H1 (cell line): ENCODE data around the gene GALNT2. TPM values are rescaled to one million over a fixed set of nuclear protein-coding genes. Genes with fewer than 3 reads are reported as not detected.

Experiments
- BACH1 ChIP-seq: IDR thresholded peaks from 2 replicates; pipeline ENCODE4 v1.6.1; 2012; ENCODE audit warnings: low read length, improper control_type of control experiment
- BRCA1 ChIP-seq: IDR thresholded peaks from 2 replicates; pipeline ENCODE4 v1.6.1; 2012; ENCODE audit warnings: low read depth, low read length, improper control_type of control experiment
- CTBP2 ChIP-seq: IDR thresholded peaks from 2 replicates; pipeline ENCODE4 v1.7.0; 2011; ENCODE audit warnings: borderline replicate concordance, mild to moderate bottlenecking, moderate library complexity, mixed read lengths, low read length; ENCODE audit not compliant: insufficient read depth, insufficient read length
- SIN3A ChIP-seq, 2 experiments: IDR thresholded peaks in 1 of 2; conservative IDR thresholded peaks in 1 of 2; 2 replicates each; pipeline ENCODE4 v1.6.1; 2011 to 2012; ENCODE audit warnings: low read length in 2 of 2, improper control_type of control experiment in 1 of 2, low read depth in 1 of 2, mild to moderate bottlenecking in 1 of 2
- SIRT6 ChIP-seq: IDR thresholded peaks from one replicate; pipeline ENCODE4 v1.7.1; 2012; ENCODE audit warnings: low read length, inconsistent platforms
- SUZ12 ChIP-seq: fragments of 200-600 bp; sonication (generic); IDR thresholded peaks from 2 replicates; pipeline ENCODE4 v1.6.1; 2012; ENCODE audit warnings: mild to moderate bottlenecking, inconsistent platforms, low read length, moderate library complexity, mixed read lengths
- TAF7 ChIP-seq: optimal IDR thresholded peaks from 2 replicates; pipeline ENCODE3; 2011; ENCODE audit warnings: low read depth, mild to moderate bottlenecking, inconsistent platforms, low read length, moderate library complexity, borderline replicate concordance
- TCF12 ChIP-seq: IDR thresholded peaks from 2 replicates; pipeline ENCODE4 v1.6.1; 2011; ENCODE audit warnings: low read depth, mild to moderate bottlenecking, low read length
- polyA plus RNA-seq, 7 experiments: library from polyadenylated mRNA; depleted of rRNA in 3 of 7; stranded (reverse) in 5 of 7; unstranded in 2 of 7; fragments of >200 nt in 5 of 7; fragments of 200-250 nt in 2 of 7; gene quantifications; 1 replicate in 5 of 7; 2 replicates in 1 of 7; 4 replicates in 1 of 7; pipeline versions ENCODE4 v1.2.1 to v1.2.3, GENCODE V29; 2011 to 2013; ENCODE audit warnings: missing spikeins in 2 of 7, mixed read lengths in 2 of 7
- total RNA-seq: library from RNA; stranded (reverse); fragmentation: NEBNext Ultra II Directional; extraction: Animal tissue kit (Norgen Biotek cat#: 25700); gene quantifications from 2 replicates; pipeline ENCODE4 v1.2.1, GENCODE V29; 2021
- TF ChIP-seq, protein P1 (sequence below): IDR thresholded peaks from 2 replicates; pipeline ENCODE4 v1.6.1; 2011; ENCODE audit warnings: low read length, improper control_type of control experiment

Gene GALNT2
- total and polyA plus RNA-seq, 2 of the 8 experiments (the other 6 are each of a cell fraction or from before 2014, with no cell fraction given), result 34.5 to 75.3 TPM

DNA sequence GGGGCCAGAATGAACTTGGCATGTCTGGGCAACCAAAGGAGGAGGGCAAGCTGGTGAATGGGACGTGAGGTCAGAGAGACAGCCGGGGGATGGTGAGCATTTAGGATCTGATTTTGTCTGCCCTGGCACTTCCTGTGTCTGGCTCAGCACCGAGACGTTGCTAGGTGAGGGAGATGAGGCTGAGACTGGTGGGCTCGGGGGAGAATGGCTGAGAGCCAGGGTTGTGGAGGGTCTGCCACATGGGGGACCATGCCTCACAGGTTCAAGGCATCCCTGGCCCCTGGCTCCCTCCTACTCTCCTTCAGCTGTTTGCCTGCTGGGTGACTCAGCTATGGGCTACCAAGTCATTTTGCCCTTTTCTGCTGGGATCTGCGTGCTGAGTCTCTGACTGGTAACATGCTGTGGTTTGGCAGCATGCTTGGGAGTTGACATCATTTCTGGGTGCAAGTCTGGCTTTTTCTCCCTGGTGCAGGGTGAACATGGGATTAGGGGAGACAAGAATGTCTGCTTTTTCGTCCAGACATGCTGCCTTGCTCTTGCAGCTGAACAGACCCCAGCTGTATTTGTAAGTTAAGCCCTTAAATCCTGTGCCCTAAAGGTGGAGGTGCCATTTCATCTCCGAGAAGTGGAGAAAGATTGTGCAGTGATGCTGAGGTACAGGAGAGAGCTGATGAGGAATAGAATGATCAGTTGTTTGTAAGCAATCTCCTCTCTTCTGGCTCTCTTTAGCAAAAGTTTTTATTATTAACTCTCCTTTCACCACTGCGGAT lies 17.6 kb downstream of the GALNT2 start (continued):
- TF ChIP-seq, protein P1, sequence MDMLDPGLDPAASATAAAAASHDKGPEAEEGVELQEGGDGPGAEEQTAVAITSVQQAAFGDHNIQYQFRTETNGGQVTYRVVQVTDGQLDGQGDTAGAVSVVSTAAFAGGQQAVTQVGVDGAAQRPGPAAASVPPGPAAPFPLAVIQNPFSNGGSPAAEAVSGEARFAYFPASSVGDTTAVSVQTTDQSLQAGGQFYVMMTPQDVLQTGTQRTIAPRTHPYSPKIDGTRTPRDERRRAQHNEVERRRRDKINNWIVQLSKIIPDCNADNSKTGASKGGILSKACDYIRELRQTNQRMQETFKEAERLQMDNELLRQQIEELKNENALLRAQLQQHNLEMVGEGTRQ, result no peak
- TF ChIP-seq TAF7, result no peak
- TF ChIP-seq TCF12, result no peak
- no peak for TF ChIP-seq BRCA1
- no peak for TF ChIP-seq CTBP2
- no peak for TF ChIP-seq SIRT6
- TF ChIP-seq SIN3A (conservative IDR thresholded peaks at IDR 0.05 in 1 of 2, IDR thresholded peaks at IDR 0.05 in 1 of 2; ENCODE audit: low read depth in 1 of 2, low read length in 2 of 2), result no peak
- no peak for TF ChIP-seq SUZ12
- TF ChIP-seq BACH1, result no peak
